Heart left ventricle (tissue), 16 donors: ENCODE data around the gene BDH1. TPM values are rescaled to one million over a fixed set of nuclear protein-coding genes. Genes with fewer than 3 reads are reported as not detected.

ENCODE experiments used
- ATAC-seq, 4 donors: fragments of 200-7000 bp; cut with Tn5 transposase; one replicate each; pipeline ENCODE4 v1.9.1; 2020 to 2022; ENCODE audit warnings: moderate library complexity in 4 of 4, mild to moderate bottlenecking in 3 of 4, moderate number of reproducible peaks in 1 of 4
- DNase-seq, 5 donors: peaks; one replicate each; pipeline ENCODE4 v3.0.0-alpha.2; 2020
- H3K27ac ChIP-seq, 12 donors: fragments of 200-600 bp; sonication (generic) in 4 of 12; one replicate each; pipeline versions ENCODE4 v1.5.0 to v1.8.0; 2016 to 2022; ENCODE audit warnings: mild to moderate bottlenecking in 2 of 12
- H3K27me3 ChIP-seq, 9 donors: fragments of 200-600 bp; sonication (generic) in 2 of 9; one replicate each; pipeline versions ENCODE4 v1.5.1 to v1.8.0; 2016 to 2022; ENCODE audit warnings: mild to moderate bottlenecking in 3 of 9
- H3K36me3 ChIP-seq, 9 donors: fragments of 200-600 bp; sonication (generic) in 2 of 9; one replicate each; pipeline versions ENCODE4 v1.5.0 to v1.8.0; 2018 to 2022; ENCODE audit warnings: mild to moderate bottlenecking in 2 of 9
- H3K4me1 ChIP-seq, 12 donors: fragments of 200-600 bp; sonication (generic) in 4 of 12; one replicate each; pipeline versions ENCODE4 v1.5.0 to v1.8.0; 2016 to 2022; ENCODE audit warnings: mild to moderate bottlenecking in 3 of 12
- H3K4me3 ChIP-seq, 12 donors: fragments of 200-600 bp; sonication (generic) in 4 of 12; one replicate each; pipeline versions ENCODE4 v1.5.0 to v1.8.0; 2017 to 2022; ENCODE audit warnings: mild to moderate bottlenecking in 9 of 12, moderate library complexity in 4 of 12
- H3K9me3 ChIP-seq, 12 donors: fragments of 200-600 bp; sonication (generic) in 4 of 12; one replicate each; pipeline versions ENCODE4 v1.5.0 to v1.8.0; 2016 to 2022; ENCODE audit warnings: mild to moderate bottlenecking in 1 of 12
- POLR2A ChIP-seq, 2 donors: fragments of 450-650 bp; IDR thresholded peaks; one replicate each; pipeline ENCODE4 v1.6.1; 2017; ENCODE audit warnings: antibody characterized with exemption in 2 of 2, mild to moderate bottlenecking in 2 of 2, moderate library complexity in 2 of 2
- WGBS, 4 donors: extraction: QIAGEN DNeasy Blood & Tissue Kit in 2 of 4; methylation state at CpG; one replicate each; pipeline versions ENCODE4 v1.1.5 to v1.1.7; 2013 to 2018; 5-methylcytosine and 5-hydroxymethylcytosine counted together
- intact Hi-C, 10 donors: fragments of 100-400 bp; cut with DNase I; formaldehyde crosslinking; loops; one replicate each; pipeline versions ENCODE4 v1.11.1 to v1.14.2; 2022
- polyA plus RNA-seq, 2 donors: library from polyadenylated mRNA; stranded (reverse); fragments of 200-250 nt; gene quantifications; one replicate each; pipeline ENCODE4 v1.2.3, GENCODE V29; 2013
- total RNA-seq, 9 donors: library from RNA; depleted of rRNA in 2 of 9; stranded (reverse); fragments of >200 nt in 2 of 9; fragmentation: NEBNext Ultra II Directional in 3 of 9; extraction: Animal tissue kit (Norgen Biotek cat#: 25700) in 3 of 9; gene quantifications; one replicate each; pipeline versions ENCODE4 v1.1.0 to v1.2.4, GENCODE V29; 2016 to 2023
- TF ChIP-seq, protein P1 (sequence below), 12 donors: fragments of 200-600 bp; sonication (generic) in 4 of 12; IDR thresholded peaks; one replicate each; pipeline versions ENCODE4 v1.5.0 to v1.8.0; 2018 to 2022; ENCODE audit warnings: antibody characterized with exemption in 12 of 12, mild to moderate bottlenecking in 5 of 12
- donor health status: ischemic (EF 13 %, LVEDD 7.1; RV severe dilation, severe dysfunction).
- donor health status: healthy with polysubstance abuse.
- donor health status: DM: no; HTN: yes; CAD: no.
- donor health status: DM: no; HTN: no; CAD: no.
- donor health status: ischemic (EF 25% LVEDD 6.9; RV normal size, moderate dysfunction).
- donor health status: ischemic (EF 25% LVEDD 5.7; RV mildly dilated, moderate dysfunction).
- donor health status: healthy.
- donor health status: DM: yes; HTN: yes; CAD: no.
- donor health status: ischemic (EF 35%, LVEDD 5.7; RV mildly dilated, moderate dysfunction).
- donor health status: nonischemic (EF 11% LVEDD 7.7; RV severe dilation, severe dysfunction).
- donor health status: DM: yes; HTN: yes; CAD: no.
- donor health status: PGD.
- donor health status: ischemic (EF 29% LVEDD 5.4; RV normal size, mild dysfunction).
- donor health status: nonischemic (EF 23%, LVEDD 6.1; RV moderate dilation, normal function).

The BDH1 gene
- total and polyA plus RNA-seq, 11 donors: 19.5 to 114 (median 72.3) TPM

DNA sequence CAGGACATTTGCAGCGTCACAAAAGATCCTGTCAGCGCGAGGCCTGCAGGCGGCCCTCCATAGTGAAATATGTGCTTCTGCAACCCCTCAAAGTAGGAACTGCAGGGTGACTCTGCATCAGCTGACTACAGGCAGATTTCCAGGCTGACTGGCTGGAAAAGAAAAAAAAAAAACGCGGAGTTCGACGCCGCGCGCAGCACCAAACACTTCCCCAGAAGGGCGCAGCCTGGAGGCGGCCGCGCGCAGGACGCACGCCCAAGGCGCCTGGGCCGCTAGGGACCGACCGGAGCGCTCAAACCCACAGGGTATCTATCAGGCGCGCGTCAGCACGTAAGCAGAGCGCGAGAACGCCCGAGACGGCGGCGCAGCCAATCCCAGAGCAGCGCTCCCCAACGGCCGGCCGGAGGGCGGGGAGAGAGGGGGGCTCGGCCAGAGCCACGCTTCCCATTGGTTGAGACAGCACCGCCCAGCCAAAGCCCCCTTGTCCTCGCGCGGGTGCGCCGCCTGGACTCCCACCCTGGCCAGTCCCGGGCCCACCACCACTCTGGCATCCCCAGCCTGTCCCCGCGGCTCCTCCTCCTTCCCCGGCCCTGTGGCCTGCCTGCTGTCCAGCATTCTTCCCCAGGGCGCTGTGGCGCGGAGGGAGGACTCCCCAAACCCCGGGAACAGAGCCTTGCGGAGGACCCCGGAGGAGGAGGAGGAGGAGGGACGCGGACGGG is 1.0 kb downstream of the BDH1 start:
- TF ChIP-seq, protein P1, sequence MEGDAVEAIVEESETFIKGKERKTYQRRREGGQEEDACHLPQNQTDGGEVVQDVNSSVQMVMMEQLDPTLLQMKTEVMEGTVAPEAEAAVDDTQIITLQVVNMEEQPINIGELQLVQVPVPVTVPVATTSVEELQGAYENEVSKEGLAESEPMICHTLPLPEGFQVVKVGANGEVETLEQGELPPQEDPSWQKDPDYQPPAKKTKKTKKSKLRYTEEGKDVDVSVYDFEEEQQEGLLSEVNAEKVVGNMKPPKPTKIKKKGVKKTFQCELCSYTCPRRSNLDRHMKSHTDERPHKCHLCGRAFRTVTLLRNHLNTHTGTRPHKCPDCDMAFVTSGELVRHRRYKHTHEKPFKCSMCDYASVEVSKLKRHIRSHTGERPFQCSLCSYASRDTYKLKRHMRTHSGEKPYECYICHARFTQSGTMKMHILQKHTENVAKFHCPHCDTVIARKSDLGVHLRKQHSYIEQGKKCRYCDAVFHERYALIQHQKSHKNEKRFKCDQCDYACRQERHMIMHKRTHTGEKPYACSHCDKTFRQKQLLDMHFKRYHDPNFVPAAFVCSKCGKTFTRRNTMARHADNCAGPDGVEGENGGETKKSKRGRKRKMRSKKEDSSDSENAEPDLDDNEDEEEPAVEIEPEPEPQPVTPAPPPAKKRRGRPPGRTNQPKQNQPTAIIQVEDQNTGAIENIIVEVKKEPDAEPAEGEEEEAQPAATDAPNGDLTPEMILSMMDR (IDR thresholded peaks at IDR 0.05): peak; percentile 32 to 78 (median 53)
- TF ChIP-seq POLR2A (IDR thresholded peaks at IDR 0.05): peak in 1 of 2 donors; percentile 30
- intact Hi-C loops: no loop called here
- DNase-seq (peak; percentile 94 to 98 (median 96)), ATAC-seq (peak; percentile 97 to 98 (median 98))
- Histone ChIP-seq H3K27ac (peak overlapping the region; percentile 80 to 97 (median 92)), H3K4me3 (peak overlapping the region; percentile 53 to 95 (median 84)), H3K9me3 (no peaks in the 10 kb centered on the region), H3K36me3 (no peaks in the 10 kb centered on the region), H3K27me3 (peaks cover 0 to 27% (median 7%) of the 10 kb centered on the region in 9 donors), H3K4me1 (peaks cover 0 to 34% (median 18%) of the 10 kb centered on the region in 12 donors)
- 0 to 1% (median 0%) methylated on average over 23 to 60 of the region's 60 CpGs for WGBS, 4 donors

DNA sequence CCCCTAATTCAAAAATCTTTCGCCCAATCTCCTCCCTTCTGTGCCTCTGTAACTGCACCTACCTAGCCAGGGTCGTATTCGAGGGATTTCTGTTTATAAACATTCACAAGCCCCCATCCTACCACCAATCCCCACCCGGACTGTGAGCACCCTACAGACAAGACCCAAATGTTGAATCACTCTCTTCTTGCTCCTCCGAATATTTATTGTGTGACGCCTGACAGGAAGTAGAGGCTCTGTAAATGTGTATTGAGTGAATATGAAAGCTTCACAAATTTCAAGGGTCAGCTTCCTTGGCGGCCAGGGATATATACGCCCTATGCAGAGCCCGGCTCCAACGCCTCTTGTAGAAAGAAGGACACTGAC is 1.6 kb downstream of the BDH1 start:
- no peaks in the 10 kb centered on the region for H3K9me3 ChIP-seq
- peaks cover 0 to 39% (median 18%) of the 10 kb centered on the region in 12 donors for H3K4me1 ChIP-seq
- ATAC-seq: no peak
- no peaks in the 10 kb centered on the region for H3K36me3 ChIP-seq
- peak overlapping the region; percentile 53 to 95 (median 84) for H3K4me3 ChIP-seq
- intact Hi-C loops: no loop called here
- TF ChIP-seq, protein P1 (IDR thresholded peaks at IDR 0.05): no peak
- TF ChIP-seq POLR2A (IDR thresholded peaks at IDR 0.05): no peak
- 20 to 32% (median 24%) methylated on average over 10 of the region's 10 CpGs for WGBS, 4 donors
- H3K27me3 ChIP-seq: peaks cover 0 to 23% (median 7%) of the 10 kb centered on the region in 9 donors
- peak overlapping the region; percentile 80 to 97 (median 92) for H3K27ac ChIP-seq
- no peak for DNase-seq

DNA sequence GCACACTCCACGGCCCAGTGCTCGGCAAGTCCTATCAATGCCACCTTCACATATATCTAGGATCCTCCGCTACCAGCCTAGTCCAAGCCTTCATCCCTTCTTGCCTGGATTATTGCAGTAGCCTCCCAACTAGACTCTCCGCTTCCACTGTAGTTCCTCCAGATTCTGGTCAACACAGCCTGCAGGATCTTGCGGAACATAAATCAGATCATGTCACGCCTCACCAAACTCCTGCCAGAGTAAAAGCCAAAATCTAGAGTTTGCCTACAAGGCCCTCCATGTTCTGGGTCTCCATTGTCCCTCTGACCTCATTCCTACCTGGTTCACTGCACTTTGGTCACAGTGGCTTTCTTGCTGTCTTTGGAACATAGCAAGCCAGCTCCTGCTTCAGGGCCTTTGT is 3.6 kb downstream of the BDH1 start:
- no peak for ATAC-seq
- Histone ChIP-seq H3K4me1 (peaks cover 0 to 51% (median 18%) of the 10 kb centered on the region in 12 donors), H3K27me3 (peaks cover 0 to 17% (median 7%) of the 10 kb centered on the region in 9 donors), H3K36me3 (no peaks in the 10 kb centered on the region), H3K27ac (no peak overlapping the region), H3K9me3 (no peaks in the 10 kb centered on the region), H3K4me3 (no peak overlapping the region)
- 95 to 98% (median 96%) methylated on average over 6 of the region's 6 CpGs for WGBS, 4 donors
- TF ChIP-seq, protein P1 (IDR thresholded peaks at IDR 0.05): no peak
- no peak for TF ChIP-seq POLR2A (IDR thresholded peaks at IDR 0.05)
- intact Hi-C loops: no loop called here
- no peak for DNase-seq

DNA sequence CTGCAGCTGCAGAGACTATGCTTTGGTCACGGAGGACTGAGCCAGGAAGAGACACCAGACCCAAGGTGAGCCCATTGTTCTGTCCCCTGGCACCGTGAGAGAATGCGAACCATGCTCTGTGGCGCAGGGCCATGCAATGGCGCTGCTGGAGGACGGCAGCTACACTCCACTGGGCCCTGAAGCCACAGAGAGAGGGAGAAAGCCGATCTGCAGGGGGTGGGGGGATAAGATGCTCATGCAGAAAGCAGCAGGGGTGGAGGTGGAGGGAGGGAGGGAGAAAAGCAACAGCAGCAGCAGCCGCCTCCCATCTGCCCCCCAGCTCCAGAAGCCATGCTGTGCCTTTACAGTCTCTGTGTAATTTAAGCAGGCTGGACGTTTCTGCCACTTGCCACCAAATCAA is 5.3 kb downstream of the BDH1 start:
- no peak for DNase-seq
- Histone ChIP-seq H3K4me1 (peaks cover 0 to 42% (median 11%) of the 10 kb centered on the region in 12 donors), H3K27ac (no peak overlapping the region), H3K4me3 (no peak overlapping the region), H3K9me3 (no peaks in the 10 kb centered on the region), H3K27me3 (peaks cover 0 to 2% (median 0%) of the 10 kb centered on the region in 9 donors), H3K36me3 (no peaks in the 10 kb centered on the region)
- no peak for ATAC-seq
- 32 to 54% (median 39%) methylated on average over 9 of the region's 9 CpGs for WGBS, 4 donors
- intact Hi-C loops: no loop called here
- TF ChIP-seq POLR2A (IDR thresholded peaks at IDR 0.05): no peak
- TF ChIP-seq, protein P1 (IDR thresholded peaks at IDR 0.05): no peak
